Bladder microvascular endothelial cell (primary cell): ENCODE data around the gene CD5L. TPM values are rescaled to one million over a fixed set of nuclear protein-coding genes. Genes with fewer than 3 reads are reported as not detected.

Source experiments
- total RNA-seq: library from RNA; depleted of rRNA; stranded (reverse); fragments of >200 nt; gene quantifications from 2 replicates; pipeline ENCODE4 v1.2.3, GENCODE V29; 2014

CD5L gene
- total RNA-seq = 0.06 TPM in 1 of 2 replicates, not detected in the other

DNA sequence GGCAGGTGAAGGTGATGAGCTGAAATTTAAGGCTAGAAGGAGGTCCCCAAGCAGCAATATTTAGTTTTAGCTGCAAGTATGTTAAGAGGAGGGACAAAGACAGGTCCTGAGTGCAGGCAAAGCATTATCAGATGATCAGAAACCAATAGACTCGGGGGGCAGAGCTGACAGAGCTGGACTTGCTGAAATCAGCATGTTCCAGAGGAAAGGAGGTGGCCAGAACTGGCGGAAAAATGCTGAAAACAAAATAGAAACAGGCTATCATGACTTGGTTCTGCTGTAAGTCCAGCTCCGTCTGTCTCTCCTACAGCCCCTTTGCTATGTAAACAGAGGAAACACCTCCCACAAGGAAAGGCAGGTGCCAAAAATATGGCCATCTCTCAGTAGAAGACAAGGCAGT, at the start of gene CD5L:
TSS of gene CD5L (minus strand) at position 101 of the 400 bp plus-strand sequence. CDS start 107 bp downstream, outside the sequence.

DNA sequence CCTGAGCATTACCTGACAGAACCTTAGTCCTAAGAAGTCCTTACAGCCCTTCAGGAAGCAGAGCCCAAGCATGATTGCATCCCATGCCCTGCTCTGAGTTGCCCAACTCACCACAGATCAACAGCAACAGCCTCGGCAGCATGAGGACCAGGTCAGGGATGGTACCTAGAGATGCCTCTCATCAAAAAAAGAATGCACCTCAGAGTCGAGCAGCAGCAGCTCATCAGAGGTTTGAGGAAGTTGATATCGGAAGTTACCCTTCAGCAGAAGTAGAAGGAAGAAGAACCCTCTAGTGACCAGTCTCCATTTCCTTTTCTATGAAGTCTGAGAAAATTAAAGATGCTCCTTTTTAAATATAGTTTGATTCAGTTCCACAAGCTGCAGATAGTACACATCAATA, 21.7 kb downstream of the CD5L start, which contains the start of gene FCRL1:
TSS of gene FCRL1 (minus strand) at position 225 of the 400 bp plus-strand sequence. CDS start at position 142, 83 bp downstream.

Other genes starting within 250 kb of the CD5L start
- gene FCRL4, start 243.7 kb downstream of the CD5L start, total RNA-seq = not detected in 2 replicates
- not detected in 2 replicates for gene FCRL3, start 141.0 kb downstream of the CD5L start, total RNA-seq
- gene FCRL2, start 64.7 kb downstream of the CD5L start, total RNA-seq = not detected in 2 replicates
- gene FCRL1, start 21.7 kb downstream of the CD5L start, total RNA-seq = not detected in 2 replicates
- 14.1 and 33.3 TPM in 2 replicates for gene KIRREL1, start 151.8 kb upstream of the CD5L start, total RNA-seq